Measurements from ENCODE around the gene RUNX1. TPM values are rescaled to one million over a fixed set of nuclear protein-coding genes. Genes with fewer than 3 reads are reported as not detected.

RUNX1 gene
- total and polyA plus RNA-seq, 2 experiments from 2014 or later, result 0.12 TPM; not detected in 1

GRCh38 chr21:35004314-35004713 is 44.8 kb downstream of the RUNX1 start:
- TF ChIP-seq, protein P1, sequence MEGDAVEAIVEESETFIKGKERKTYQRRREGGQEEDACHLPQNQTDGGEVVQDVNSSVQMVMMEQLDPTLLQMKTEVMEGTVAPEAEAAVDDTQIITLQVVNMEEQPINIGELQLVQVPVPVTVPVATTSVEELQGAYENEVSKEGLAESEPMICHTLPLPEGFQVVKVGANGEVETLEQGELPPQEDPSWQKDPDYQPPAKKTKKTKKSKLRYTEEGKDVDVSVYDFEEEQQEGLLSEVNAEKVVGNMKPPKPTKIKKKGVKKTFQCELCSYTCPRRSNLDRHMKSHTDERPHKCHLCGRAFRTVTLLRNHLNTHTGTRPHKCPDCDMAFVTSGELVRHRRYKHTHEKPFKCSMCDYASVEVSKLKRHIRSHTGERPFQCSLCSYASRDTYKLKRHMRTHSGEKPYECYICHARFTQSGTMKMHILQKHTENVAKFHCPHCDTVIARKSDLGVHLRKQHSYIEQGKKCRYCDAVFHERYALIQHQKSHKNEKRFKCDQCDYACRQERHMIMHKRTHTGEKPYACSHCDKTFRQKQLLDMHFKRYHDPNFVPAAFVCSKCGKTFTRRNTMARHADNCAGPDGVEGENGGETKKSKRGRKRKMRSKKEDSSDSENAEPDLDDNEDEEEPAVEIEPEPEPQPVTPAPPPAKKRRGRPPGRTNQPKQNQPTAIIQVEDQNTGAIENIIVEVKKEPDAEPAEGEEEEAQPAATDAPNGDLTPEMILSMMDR (IDR thresholded peaks at IDR 0.05; ENCODE audit: low read depth, low read length), result no peak
- Histone ChIP-seq H3K27ac (no peak overlapping the region), H3K4me1 (ENCODE audit: low read depth) (no peaks in the 10 kb centered on the region), H3K4me3 (no peak overlapping the region), H3K9me3 (ENCODE audit: low read depth) (no peaks in the 10 kb centered on the region), H3K36me3 (no peaks in the 10 kb centered on the region), H3K27me3 (peaks cover 44% of the 10 kb centered on the region)
- DNase-seq (ENCODE audit: low read depth in 1 of 2, low spot score in 1 of 2), result no peak

DNA sequence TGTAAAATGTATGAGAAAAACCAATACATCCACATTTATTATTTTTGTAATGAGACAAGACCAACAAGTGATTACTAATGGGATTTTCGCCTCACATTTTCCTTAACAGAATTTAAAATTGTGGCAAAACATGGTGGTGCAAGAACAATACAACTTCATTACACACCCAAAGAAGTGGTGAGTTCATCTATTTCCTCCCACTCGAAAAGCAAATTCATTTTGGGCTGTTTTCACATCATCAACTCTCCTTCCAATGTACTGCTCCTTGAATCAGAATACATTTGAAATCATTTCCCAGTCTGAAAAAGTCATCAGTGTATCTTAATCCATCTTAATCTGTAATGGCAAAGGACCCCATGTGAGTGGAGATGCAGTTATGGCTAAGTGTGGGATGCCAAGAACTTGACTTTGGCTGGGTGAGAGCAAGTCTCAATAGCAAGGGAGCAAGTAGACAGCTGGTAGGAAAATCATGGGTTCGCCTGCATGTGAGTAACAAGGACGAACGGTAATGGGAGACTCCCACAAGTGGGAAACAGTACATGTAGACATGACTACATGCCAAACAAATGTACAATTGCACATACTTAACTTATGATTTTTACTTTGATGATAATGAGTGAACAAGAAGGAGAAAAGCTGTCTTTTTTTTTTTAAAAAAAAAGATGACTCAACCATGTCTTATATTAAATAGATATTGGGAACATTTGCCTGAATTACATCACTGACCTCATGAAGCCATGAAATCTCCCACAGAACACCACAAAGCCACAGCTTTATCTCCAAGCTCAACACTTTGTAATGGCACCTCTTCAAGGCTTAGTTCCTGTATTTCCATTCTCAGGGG is 46.0 kb downstream of the RUNX1 start:
- H3K27me3 ChIP-seq, result peaks cover 32% of the 10 kb centered on the region
- TF ChIP-seq, protein P1 (IDR thresholded peaks at IDR 0.05; ENCODE audit: low read depth, low read length), result no peak
- no peaks in the 10 kb centered on the region for H3K9me3 ChIP-seq (ENCODE audit: low read depth)
- no peak overlapping the region for H3K4me3 ChIP-seq
- H3K27ac ChIP-seq, result no peak overlapping the region
- peak in 1 of 2 donors; percentile 84 for DNase-seq (ENCODE audit: low read depth in 1 of 2, low spot score in 1 of 2)
- no peaks in the 10 kb centered on the region for H3K4me1 ChIP-seq (ENCODE audit: low read depth)
- no peaks in the 10 kb centered on the region for H3K36me3 ChIP-seq

GRCh38 chr21:34999397-34999941 is 49.6 kb downstream of the RUNX1 start:
- Histone ChIP-seq H3K4me1 (ENCODE audit: low read depth) (peaks cover 8% of the 10 kb centered on the region), H3K36me3 (no peaks in the 10 kb centered on the region), H3K4me3 (no peak overlapping the region), H3K9me3 (ENCODE audit: low read depth) (no peaks in the 10 kb centered on the region), H3K27ac (no peak overlapping the region), H3K27me3 (no peaks in the 10 kb centered on the region)
- TF ChIP-seq, protein P1 (IDR thresholded peaks at IDR 0.05; ENCODE audit: low read depth, low read length), result no peak
- peak in 1 of 2 donors; percentile 13 for DNase-seq (ENCODE audit: low read depth in 1 of 2, low spot score in 1 of 2)

DNA sequence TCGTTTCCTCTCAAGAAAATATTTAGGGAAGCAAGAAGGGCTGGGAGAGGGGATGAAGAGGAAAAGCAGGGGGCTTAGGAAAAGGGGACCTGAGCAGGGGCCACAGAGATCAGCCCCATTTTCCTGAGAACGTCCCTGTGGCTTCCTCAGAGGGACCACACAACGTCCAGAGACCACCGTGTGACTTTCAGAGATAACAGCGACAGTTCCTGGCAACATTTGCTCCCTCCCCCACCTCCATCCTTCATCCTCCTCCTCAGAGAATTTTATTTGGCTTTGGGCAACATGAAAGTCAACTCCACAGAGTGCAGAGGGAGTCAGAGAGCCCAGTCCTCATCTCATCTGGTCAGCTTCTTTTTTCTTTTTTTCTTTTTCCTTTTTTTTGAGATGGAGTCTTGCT is 50.9 kb downstream of the RUNX1 start:
- no peaks in the 10 kb centered on the region for H3K9me3 ChIP-seq (ENCODE audit: low read depth)
- no peaks in the 10 kb centered on the region for H3K27me3 ChIP-seq
- no peak for DNase-seq (ENCODE audit: low read depth in 1 of 2, low spot score in 1 of 2)
- H3K36me3 ChIP-seq, result no peaks in the 10 kb centered on the region
- TF ChIP-seq, protein P1 (IDR thresholded peaks at IDR 0.05; ENCODE audit: low read depth, low read length), result no peak
- no peak overlapping the region for H3K4me3 ChIP-seq
- H3K4me1 ChIP-seq (ENCODE audit: low read depth), result peaks cover 8% of the 10 kb centered on the region
- no peak overlapping the region for H3K27ac ChIP-seq

DNA sequence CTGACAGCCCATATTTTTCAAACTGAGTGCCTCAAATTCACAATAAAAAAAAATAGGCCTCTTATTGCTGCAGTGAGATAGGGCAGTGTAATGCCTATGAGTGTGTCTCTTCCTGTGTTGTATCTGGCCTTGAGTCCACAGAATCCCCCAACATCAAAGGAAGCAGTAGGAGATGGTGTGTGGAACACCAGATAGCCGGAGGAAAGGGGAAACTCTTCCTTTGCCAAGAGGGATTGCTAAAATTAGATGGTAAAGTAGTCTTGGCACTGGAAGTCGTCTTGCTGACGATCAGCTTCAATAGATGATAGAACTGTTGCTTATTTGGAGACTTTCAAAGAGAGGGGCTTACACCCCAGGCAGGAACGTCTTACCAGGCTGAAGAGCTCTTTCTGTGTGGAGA is 51.8 kb downstream of the RUNX1 start:
- Histone ChIP-seq H3K36me3 (no peaks in the 10 kb centered on the region), H3K27me3 (no peaks in the 10 kb centered on the region), H3K27ac (no peak overlapping the region), H3K4me3 (no peak overlapping the region), H3K4me1 (ENCODE audit: low read depth) (peaks cover 8% of the 10 kb centered on the region), H3K9me3 (ENCODE audit: low read depth) (no peaks in the 10 kb centered on the region)
- TF ChIP-seq, protein P1 (IDR thresholded peaks at IDR 0.05; ENCODE audit: low read depth, low read length), result no peak
- DNase-seq (ENCODE audit: low read depth in 1 of 2, low spot score in 1 of 2), result peak in 1 of 2 donors; percentile 23

Data from cardiac muscle cell (in vitro differentiated cells and primary cell).